SK-N-SH (cell line): ENCODE data around the gene FSD1. TPM values are rescaled to one million over a fixed set of nuclear protein-coding genes. Genes with fewer than 3 reads are reported as not detected.

Source experiments
- CTCF ChIA-PET: fragments of 300-600, 350-600 bp; formaldehyde crosslinking; extraction: SDS; loops from one replicate; lab custom pipeline; 2021; lab: Yijun Ruan, JAX
- POLR2A ChIA-PET: fragments of 350-600 bp; sonication (Branson Sonifier 250); formaldehyde crosslinking; extraction: SDS; loops from one replicate; lab custom pipeline; 2020; ENCODE audit warnings: antibody characterized with exemption, inconsistent platforms; lab: Yijun Ruan, JAX
- DNase-seq: peaks from one replicate; pipeline ENCODE4 v3.0.0; 2012
- H2AFZ ChIP-seq: fragments of 200-600 bp; sonication (generic); 2 replicates; pipeline ENCODE4 v1.8.1; 2016; ENCODE audit warnings: antibody characterized with exemption, mild to moderate bottlenecking, low read depth
- H3F3A ChIP-seq: fragments of 200-600 bp; sonication (generic); replicated peaks from 2 replicates; pipeline ENCODE3; 2016; ENCODE audit warnings: antibody characterized with exemption, mild to moderate bottlenecking; ENCODE audit not compliant: insufficient read depth
- H3K27ac ChIP-seq, 2 experiments: fragments of 200-500 bp in 1 of 2; fragments of 200-600 bp in 1 of 2; sonication (Bioruptor generic) in 1 of 2; sonication (generic), shearing (Covaris generic) in 1 of 2; 2 replicates each; pipeline versions ENCODE4 v1.5.1 to v1.6.1; 2014 to 2016; ENCODE audit warnings: low read depth in 2 of 2, inconsistent platforms in 1 of 2, low read length in 1 of 2, mild to moderate bottlenecking in 1 of 2, mixed read lengths in 1 of 2
- H3K27me3 ChIP-seq: fragments of 200-600 bp; sonication (generic), shearing (Covaris generic); 2 replicates; pipeline ENCODE4 v1.6.1; 2016; ENCODE audit warnings: mixed run types; ENCODE audit not compliant: insufficient read depth
- H3K36me3 ChIP-seq, 2 experiments: fragments of 200-500 bp in 1 of 2; fragments of 200-600 bp in 1 of 2; sonication (Bioruptor generic) in 1 of 2; sonication (generic) in 1 of 2; replicated peaks in 1 of 2; 2 replicates each; pipeline versions ENCODE3 to v1.5.1; 2014 to 2016; ENCODE audit warnings: low read length in 1 of 2, mild to moderate bottlenecking in 1 of 2; ENCODE audit not compliant: insufficient read depth in 2 of 2, control insufficient read depth in 1 of 2
- H3K4me1 ChIP-seq, 2 experiments: fragments of 200-500 bp in 1 of 2; fragments of 200-600 bp in 1 of 2; sonication (Bioruptor generic) in 1 of 2; sonication (generic), shearing (Covaris generic) in 1 of 2; 2 replicates each; pipeline versions ENCODE4 v1.5.1 to v1.6.1; 2014 to 2016; ENCODE audit warnings: low read depth in 1 of 2, low read length in 1 of 2, mixed run types in 1 of 2; ENCODE audit not compliant: insufficient read depth in 2 of 2, control insufficient read depth in 1 of 2
- H3K4me2 ChIP-seq: fragments of 200-600 bp; sonication (generic), shearing (Covaris generic); 2 replicates; pipeline ENCODE4 v1.6.1; 2017; ENCODE audit warnings: mixed run types
- H3K4me3 ChIP-seq, 2 experiments: fragments of 200-500 bp in 1 of 2; fragments of 200-600 bp in 1 of 2; sonication (Bioruptor generic) in 1 of 2; sonication (generic), shearing (Covaris generic) in 1 of 2; 2 replicates each; pipeline versions ENCODE4 v1.5.1 to v1.8.1; 2014 to 2016; ENCODE audit warnings: low read depth in 2 of 2, inconsistent platforms in 1 of 2, low read length in 1 of 2, mild to moderate bottlenecking in 1 of 2, mixed read lengths in 1 of 2, moderate library complexity in 1 of 2
- H3K79me2 ChIP-seq: fragments of 200-600 bp; sonication (generic); 2 replicates; pipeline ENCODE4 v1.8.1; 2017; ENCODE audit warnings: mild to moderate bottlenecking; ENCODE audit not compliant: insufficient read depth
- H3K9ac ChIP-seq: fragments of 200-600 bp; sonication (generic); 2 replicates; pipeline ENCODE4 v1.6.1; 2017; ENCODE audit warnings: mixed run types
- H3K9me2 ChIP-seq: fragments of 200-600 bp; sonication (generic); 2 replicates; pipeline ENCODE4 v1.6.1; 2017; ENCODE audit warnings: mixed run types
- H3K9me3 ChIP-seq: fragments of 200-600 bp; sonication (generic); 2 replicates; pipeline ENCODE4 v1.6.1; 2017; ENCODE audit warnings: mixed run types, mild to moderate bottlenecking, moderate library complexity
- H4K20me1 ChIP-seq: fragments of 200-600 bp; sonication (generic); 2 replicates; pipeline ENCODE4 v1.6.1; 2017; ENCODE audit warnings: mild to moderate bottlenecking, mixed run types; ENCODE audit not compliant: insufficient read depth
- CHD2 ChIP-seq: fragments of 150-350 bp; IDR thresholded peaks from 2 replicates; pipeline ENCODE4 v1.6.1; 2018; ENCODE audit warnings: low read length; ENCODE audit not compliant: partially characterized antibody
- ELF1 ChIP-seq: IDR thresholded peaks from 2 replicates; pipeline ENCODE4 v1.4.0; 2012
- EZH2phosphoT487 ChIP-seq: fragments of 200-600 bp; sonication (generic); IDR thresholded peaks from 2 replicates; pipeline ENCODE4 v1.6.1; 2017; ENCODE audit warnings: low read depth, mixed run types, mild to moderate bottlenecking, antibody characterized with exemption, moderate library complexity, borderline replicate concordance
- FOSL2 ChIP-seq: IDR thresholded peaks from 2 replicates; pipeline ENCODE4 v1.4.0; 2012; ENCODE audit warnings: low read depth, mild to moderate bottlenecking, moderate library complexity, borderline replicate concordance
- FOXJ3 ChIP-seq: sonication (generic); formaldehyde crosslinking; IDR thresholded peaks from 2 replicates; pipeline ENCODE4 v1.5.1; 2020; ENCODE audit warnings: mild to moderate bottlenecking, missing genetic modification reagents
- FOXM1 ChIP-seq: IDR thresholded peaks from 2 replicates; pipeline ENCODE4 v1.4.0; 2012; ENCODE audit warnings: low read depth, mild to moderate bottlenecking
- GABPA ChIP-seq: IDR thresholded peaks from 2 replicates; pipeline ENCODE4 v1.4.0; 2012; ENCODE audit warnings: low read depth, mild to moderate bottlenecking
- GATA2 ChIP-seq: sonication (generic); formaldehyde crosslinking; IDR thresholded peaks from 2 replicates; pipeline ENCODE4 v1.5.0; 2020; ENCODE audit warnings: mild to moderate bottlenecking, missing genetic modification reagents
- MAX ChIP-seq: IDR thresholded peaks from 2 replicates; pipeline ENCODE4 v1.4.0; 2012; ENCODE audit warnings: low read depth
- MEF2A ChIP-seq: IDR thresholded peaks from 2 replicates; pipeline ENCODE4 v1.4.0; 2012; ENCODE audit warnings: low read depth, borderline replicate concordance
- MXI1 ChIP-seq: IDR thresholded peaks from 2 replicates; pipeline ENCODE4 v1.6.1; 2012; ENCODE audit warnings: mild to moderate bottlenecking, low read depth, low read length, improper control_type of control experiment
- NFIC ChIP-seq: IDR thresholded peaks from 2 replicates; pipeline ENCODE4 v1.4.0; 2012; ENCODE audit warnings: borderline replicate concordance
- PBX3 ChIP-seq: IDR thresholded peaks from 2 replicates; pipeline ENCODE4; 2012
- POLR2AphosphoS5 ChIP-seq: IDR thresholded peaks from 2 replicates; pipeline ENCODE4 v1.6.1; 2012; ENCODE audit warnings: low read depth, low read length
- RAD21 ChIP-seq: IDR thresholded peaks from 2 replicates; pipeline ENCODE4 v1.6.1; 2012; ENCODE audit warnings: mild to moderate bottlenecking, low read length
- RXRA ChIP-seq: IDR thresholded peaks from 2 replicates; pipeline ENCODE4 v1.4.0; 2012; ENCODE audit warnings: low read depth, mild to moderate bottlenecking, borderline replicate concordance
- TAF1 ChIP-seq: IDR thresholded peaks from 2 replicates; pipeline ENCODE4 v1.6.1; 2012; ENCODE audit warnings: low read depth, mild to moderate bottlenecking, low read length, moderate library complexity, borderline replicate concordance
- TCF12 ChIP-seq: IDR thresholded peaks from 2 replicates; pipeline ENCODE4 v1.4.0; 2012
- YY1 ChIP-seq: IDR thresholded peaks from 2 replicates; pipeline ENCODE4 v1.4.0; 2012; ENCODE audit warnings: low read depth, mild to moderate bottlenecking
- ZBTB33 ChIP-seq: IDR thresholded peaks from 2 replicates; pipeline ENCODE4 v1.4.0; 2012; ENCODE audit warnings: low read depth, borderline replicate concordance
- WGBS: methylation state at CpG from one replicate; pipeline ENCODE4 v1.1.6; 2017; ENCODE audit warnings: low lambda C conversion rate; 5-methylcytosine and 5-hydroxymethylcytosine counted together
- polyA plus RNA-seq, 3 experiments: library from polyadenylated mRNA; depleted of rRNA; stranded (reverse); fragments of >200 nt; gene quantifications; 2 replicates each; pipeline ENCODE4 v1.2.3, GENCODE V29; 2012

Gene FSD1
- polyA plus RNA-seq, 1 of the 3 experiments (the other 2 are of a cell fraction), result 49.0 TPM

- DNase-seq, result no peak
- H3K4me1 ChIP-seq, result peaks cover 0 to 7% of the 10 kb centered on the region in 2 experiments; a peak in 1 of 4 replicates
- H3K36me3 ChIP-seq, result no peaks in the 10 kb centered on the region
- H3K9ac ChIP-seq, result no peak overlapping the region
- H3K79me2 ChIP-seq, result no peaks in the 10 kb centered on the region
- H3K9me2 ChIP-seq, result no peaks in the 10 kb centered on the region
- no peaks in the 10 kb centered on the region for H4K20me1 ChIP-seq
- H2AFZ ChIP-seq, result no peak overlapping the region
- H3K9me3 ChIP-seq, result no peaks in the 10 kb centered on the region
- CTCF ChIA-PET, result interaction anchor here (1.0 to 1.3 kb wide), 2 partner anchors 9 to 46 kb away, joined by 3 to 4 read pairs; partner anchors contain the start of gene SHD
- WGBS, result 84% methylated on average over 15 of the region's 16 CpGs
- no peak overlapping the region for H3K27ac ChIP-seq
- H3F3A ChIP-seq, result no peaks in the 10 kb centered on the region
- no peak for TF ChIP-seq CHD2
- TF ChIP-seq TCF12, result no peak
- TF ChIP-seq FOXJ3 (CRISPR knock-in tag), result no peak
- TF ChIP-seq FOSL2, result no peak
- TF ChIP-seq RXRA, result no peak
- TF ChIP-seq RAD21, result no peak
- no peak for TF ChIP-seq POLR2AphosphoS5
- no peak for TF ChIP-seq PBX3
- TF ChIP-seq YY1, result no peak
- no peak for TF ChIP-seq FOXM1
- TF ChIP-seq MXI1, result no peak
- no peak for TF ChIP-seq MEF2A
- TF ChIP-seq MAX, result no peak
- no peak for TF ChIP-seq EZH2phosphoT487
- TF ChIP-seq ELF1, result no peak
- no peak for TF ChIP-seq GATA2
- no peak for TF ChIP-seq TAF1
- no peak for TF ChIP-seq ZBTB33
- TF ChIP-seq GABPA, result no peak
- TF ChIP-seq NFIC, result no peak
- TF ChIP-seq, all 33 proteins: peak for 0
- POLR2A ChIA-PET, result no interaction called here
- H3K4me3 ChIP-seq, result no peak overlapping the region
- H3K4me2 ChIP-seq, result no peak overlapping the region
- H3K27me3 ChIP-seq, result no peaks in the 10 kb centered on the region
Observed at GRCh38 chr19:4288091-4288777, 16.2 kb upstream of the FSD1 start.
